OCI-LY3 (cell line): ENCODE measurements around the gene ACAD10.
A peak's percentile ranks its signal among the peaks of the same experiment; 100 is the strongest.

ENCODE experiments used
- H2AFZ ChIP-seq: fragments of 200-600, 300-600 bp; shearing (Covaris generic); 2 replicates; pipeline ENCODE4 v1.6.0; 2014; ENCODE audit warnings: antibody characterized with exemption, low read depth, low read length
- H3K27ac ChIP-seq: fragments of 200-600, 300-600 bp; sonication (generic); 2 replicates; pipeline ENCODE4 v1.5.1; 2014; ENCODE audit warnings: mild to moderate bottlenecking, low read length, moderate library complexity, mixed read lengths
- H3K27me3 ChIP-seq: fragments of 200-600, 300-600 bp; sonication (generic); 2 replicates; pipeline ENCODE4 v1.6.1; 2014; ENCODE audit warnings: low read depth, low read length, mixed read lengths
- H3K36me3 ChIP-seq: fragments of 200-600, 300-600 bp; sonication (generic); replicated peaks from 2 replicates; pipeline ENCODE3; 2014; ENCODE audit warnings: low read depth, low read length, mixed read lengths
- H3K4me1 ChIP-seq: fragments of 300-600, 200-600 bp; sonication (generic); 2 replicates; pipeline ENCODE4 v1.6.1; 2014; ENCODE audit warnings: low read length, mixed read lengths
- H3K4me2 ChIP-seq: fragments of 200-600, 300-600 bp; sonication (generic); 2 replicates; pipeline ENCODE4 v1.6.1; 2014; ENCODE audit warnings: low read length, mixed read lengths
- H3K4me3 ChIP-seq: fragments of 300-600, 200-600 bp; sonication (generic); 2 replicates; pipeline ENCODE4 v1.5.1; 2014; ENCODE audit warnings: antibody characterized with exemption, mild to moderate bottlenecking, low read length, moderate library complexity
- H3K79me2 ChIP-seq: fragments of 300-600, 200-600 bp; shearing (Covaris generic); 2 replicates; pipeline ENCODE4 v1.6.1; 2014; ENCODE audit warnings: mild to moderate bottlenecking, low read length, mixed read lengths
- H3K9ac ChIP-seq: fragments of 300-600, 200-600 bp; shearing (Covaris generic); 2 replicates; pipeline ENCODE4 v1.6.0; 2014; ENCODE audit warnings: mild to moderate bottlenecking, low read length, moderate library complexity
- H3K9me3 ChIP-seq: fragments of 200-600, 300-600 bp; shearing (Covaris generic); 2 replicates; pipeline ENCODE4 v1.6.1; 2014; ENCODE audit warnings: low read length, mixed read lengths; ENCODE audit not compliant: insufficient read depth
- H4K20me1 ChIP-seq: fragments of 200-600, 300-600 bp; sonication (generic); 2 replicates; pipeline ENCODE4 v1.6.1; 2016; ENCODE audit warnings: low read length, mixed read lengths; ENCODE audit not compliant: insufficient read depth
- EZH2phosphoT487 ChIP-seq: fragments of 200-600 bp; shearing (Covaris generic); IDR thresholded peaks from 2 replicates; pipeline ENCODE4 v1.6.1; 2018; ENCODE audit warnings: antibody characterized with exemption, mixed run types, low read depth
- TF ChIP-seq, protein P1 (sequence below): fragments of 200-600, 300-600 bp; sonication (generic); IDR thresholded peaks from 2 replicates; pipeline ENCODE4 v1.5.1; 2014; ENCODE audit warnings: antibody characterized with exemption, low read length, low read depth

Gene ACAD10

DNA sequence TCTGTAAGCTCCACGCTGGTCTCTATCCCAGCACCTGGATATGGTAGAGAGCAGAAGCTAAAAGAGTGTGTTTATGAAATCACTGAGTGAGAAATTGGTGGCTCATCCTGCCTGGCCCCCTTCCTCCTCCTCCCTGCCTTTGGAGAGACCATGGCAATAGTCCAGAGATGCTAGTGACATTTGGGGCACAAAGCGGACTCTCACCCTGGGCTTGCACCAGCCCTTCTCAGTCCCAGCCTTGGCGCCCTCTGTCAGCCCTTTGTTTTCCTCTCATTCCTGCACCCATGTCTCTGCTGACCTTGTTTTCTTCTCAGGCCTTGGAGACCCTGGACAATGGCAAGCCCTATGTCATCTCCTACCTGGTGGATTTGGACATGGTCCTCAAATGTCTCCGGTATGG, 99.1 kb downstream of the ACAD10 start:
- H3K9me3 ChIP-seq = no peaks in the 10 kb centered on the region
- peaks cover 28% of the 10 kb centered on the region for H3K36me3 ChIP-seq

DNA sequence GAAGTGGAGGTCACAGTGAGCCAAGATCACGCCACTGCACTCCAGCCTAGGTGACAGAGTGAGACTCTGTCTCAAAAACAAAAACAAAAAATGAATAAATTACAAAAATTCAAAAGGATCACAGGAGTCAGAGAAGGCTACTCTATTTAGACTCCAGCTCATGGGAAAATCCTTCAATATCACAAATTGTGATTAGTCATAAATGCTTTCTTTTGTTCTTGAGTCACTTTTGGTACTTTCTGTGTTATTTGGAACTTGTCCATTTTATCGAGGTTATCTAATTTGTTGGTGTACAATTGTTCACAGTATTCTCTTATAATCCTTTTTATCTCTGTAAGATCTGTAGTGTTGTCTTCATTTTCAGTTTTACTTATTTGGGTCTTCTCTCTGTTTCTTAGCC, 99.8 kb downstream of the ACAD10 start:
- no peaks in the 10 kb centered on the region for H3K4me1 ChIP-seq
- H3K36me3 ChIP-seq = peaks cover 33% of the 10 kb centered on the region
- H3K79me2 ChIP-seq = no peaks in the 10 kb centered on the region
- no peak overlapping the region for H3K4me3 ChIP-seq
- no peaks in the 10 kb centered on the region for H3K9me3 ChIP-seq
- TF ChIP-seq EZH2phosphoT487 = no peak
- TF ChIP-seq, protein P1, sequence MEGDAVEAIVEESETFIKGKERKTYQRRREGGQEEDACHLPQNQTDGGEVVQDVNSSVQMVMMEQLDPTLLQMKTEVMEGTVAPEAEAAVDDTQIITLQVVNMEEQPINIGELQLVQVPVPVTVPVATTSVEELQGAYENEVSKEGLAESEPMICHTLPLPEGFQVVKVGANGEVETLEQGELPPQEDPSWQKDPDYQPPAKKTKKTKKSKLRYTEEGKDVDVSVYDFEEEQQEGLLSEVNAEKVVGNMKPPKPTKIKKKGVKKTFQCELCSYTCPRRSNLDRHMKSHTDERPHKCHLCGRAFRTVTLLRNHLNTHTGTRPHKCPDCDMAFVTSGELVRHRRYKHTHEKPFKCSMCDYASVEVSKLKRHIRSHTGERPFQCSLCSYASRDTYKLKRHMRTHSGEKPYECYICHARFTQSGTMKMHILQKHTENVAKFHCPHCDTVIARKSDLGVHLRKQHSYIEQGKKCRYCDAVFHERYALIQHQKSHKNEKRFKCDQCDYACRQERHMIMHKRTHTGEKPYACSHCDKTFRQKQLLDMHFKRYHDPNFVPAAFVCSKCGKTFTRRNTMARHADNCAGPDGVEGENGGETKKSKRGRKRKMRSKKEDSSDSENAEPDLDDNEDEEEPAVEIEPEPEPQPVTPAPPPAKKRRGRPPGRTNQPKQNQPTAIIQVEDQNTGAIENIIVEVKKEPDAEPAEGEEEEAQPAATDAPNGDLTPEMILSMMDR = no peak
- H3K4me2 ChIP-seq = no peak overlapping the region
- no peaks in the 10 kb centered on the region for H4K20me1 ChIP-seq
- no peak overlapping the region for H3K9ac ChIP-seq
- H2AFZ ChIP-seq = no peak overlapping the region
- H3K27me3 ChIP-seq = no peaks in the 10 kb centered on the region
- H3K27ac ChIP-seq = no peak overlapping the region

More for the DNA sequence above, 99.1 kb downstream of the ACAD10 start:
- no peak overlapping the region for H3K9ac ChIP-seq
- H3K4me1 ChIP-seq = no peaks in the 10 kb centered on the region
- H3K27ac ChIP-seq = no peak overlapping the region
- no peaks in the 10 kb centered on the region for H3K79me2 ChIP-seq
- no peak overlapping the region for H3K4me3 ChIP-seq
- no peak overlapping the region for H2AFZ ChIP-seq
- TF ChIP-seq, protein P1 = no peak
- no peak for TF ChIP-seq EZH2phosphoT487
- H3K27me3 ChIP-seq = no peaks in the 10 kb centered on the region
- H4K20me1 ChIP-seq = no peaks in the 10 kb centered on the region
- no peak overlapping the region for H3K4me2 ChIP-seq

DNA sequence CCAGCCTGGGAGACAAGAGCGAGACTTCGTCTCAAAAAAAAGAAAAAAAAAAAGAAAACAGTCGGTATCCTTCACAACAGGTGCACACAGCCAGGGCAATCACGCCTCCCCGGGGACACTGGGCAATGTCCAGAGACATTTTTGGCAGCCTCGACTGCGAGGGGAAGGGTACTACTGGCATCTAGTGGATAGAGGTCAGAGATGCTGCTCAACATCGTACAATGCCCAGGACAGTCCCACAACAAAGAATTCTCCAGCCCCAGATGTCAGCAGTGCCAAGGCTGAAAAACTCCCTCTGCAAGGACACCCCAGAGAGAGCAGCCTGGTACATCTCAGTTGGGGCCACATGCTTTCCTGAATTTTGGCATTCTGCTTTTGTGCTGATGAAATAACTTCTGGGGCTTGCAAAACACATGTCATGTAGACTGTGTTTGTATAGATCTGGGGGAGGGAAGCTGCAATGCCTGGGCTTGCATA, 102.4 kb downstream of the ACAD10 start:
- H3K4me1 ChIP-seq = no peaks in the 10 kb centered on the region

GRCh38 chr12:111789779-111790178, 103.9 kb downstream of the ACAD10 start:
- Histone ChIP-seq H3K27me3 (no peaks in the 10 kb centered on the region), H2AFZ (no peak overlapping the region), H3K4me2 (no peak overlapping the region), H3K4me3 (no peak overlapping the region), H3K9ac (no peak overlapping the region), H4K20me1 (no peaks in the 10 kb centered on the region), H3K4me1 (no peaks in the 10 kb centered on the region), H3K27ac (no peak overlapping the region), H3K36me3 (peaks cover 15% of the 10 kb centered on the region), H3K79me2 (no peaks in the 10 kb centered on the region), H3K9me3 (no peaks in the 10 kb centered on the region)
- no peak for TF ChIP-seq EZH2phosphoT487
- TF ChIP-seq, protein P1 = no peak

More for the DNA sequence above, 102.4 kb downstream of the ACAD10 start:
- Histone ChIP-seq H3K4me2 (no peak overlapping the region), H4K20me1 (no peaks in the 10 kb centered on the region), H3K36me3 (peaks cover 21% of the 10 kb centered on the region), H3K4me3 (no peak overlapping the region), H3K9me3 (no peaks in the 10 kb centered on the region), H3K9ac (no peak overlapping the region), H3K27me3 (no peaks in the 10 kb centered on the region), H3K27ac (no peak overlapping the region), H2AFZ (no peak overlapping the region), H3K79me2 (no peaks in the 10 kb centered on the region)
- TF ChIP-seq EZH2phosphoT487 = no peak
- TF ChIP-seq, protein P1 = peak; percentile 50
